Left renal cortex interstitium (tissue), 4 donors: ENCODE measurements around the gene COL25A1. TPM values are rescaled to one million over a fixed set of nuclear protein-coding genes. Genes with fewer than 3 reads are reported as not detected.

Experiments
- DNase-seq, 4 donors: peaks; one replicate each; pipeline ENCODE4 v3.0.0-alpha.2; 2013; ENCODE audit warnings: low read depth in 4 of 4, low spot score in 2 of 4, missing footprints in 1 of 4
- polyA plus RNA-seq, 4 donors: library from polyadenylated mRNA; unstranded; fragments of 120-200 nt; gene quantifications; one replicate each; pipeline ENCODE4 v1.2.1, GENCODE V29; 2013; ENCODE audit not compliant: insufficient read length in 4 of 4

The COL25A1 gene
- polyA plus RNA-seq, 4 donors, result 14.9 to 23.1 (median 18.8) TPM

GRCh38 chr4:109294468-109295020 is 7.9 kb downstream of the COL25A1 start:
- DNase-seq, result no peak

- no peak for DNase-seq
Observed at GRCh38 chr4:109294006-109294405, 8.5 kb downstream of the COL25A1 start.

- no peak for DNase-seq
Observed at GRCh38 chr4:109291707-109292238, 10.7 kb downstream of the COL25A1 start.

GRCh38 chr4:109290918-109291317 is 11.5 kb downstream of the COL25A1 start:
- no peak for DNase-seq

GRCh38 chr4:109278594-109279031 is 23.8 kb downstream of the COL25A1 start:
- DNase-seq, result no peak

GRCh38 chr4:109276482-109277095 is 25.9 kb downstream of the COL25A1 start:
- DNase-seq, result no peak

GRCh38 chr4:109275066-109275745 is 27.3 kb downstream of the COL25A1 start:
- no peak for DNase-seq

- DNase-seq, result no peak
Observed at GRCh38 chr4:109266891-109267290, 35.6 kb downstream of the COL25A1 start.

- no peak for DNase-seq
Observed at GRCh38 chr4:109266236-109266635, 36.2 kb downstream of the COL25A1 start.

- no peak for DNase-seq
Observed at GRCh38 chr4:109263721-109264120, 38.7 kb downstream of the COL25A1 start.

GRCh38 chr4:109256818-109257217 is 45.6 kb downstream of the COL25A1 start:
- no peak for DNase-seq

- DNase-seq, result no peak
Observed at GRCh38 chr4:109254845-109255244, 47.6 kb downstream of the COL25A1 start.

GRCh38 chr4:109251396-109251795 is 51.1 kb downstream of the COL25A1 start:
- DNase-seq, result no peak

GRCh38 chr4:109248322-109248900 is 54.0 kb downstream of the COL25A1 start:
- DNase-seq, result no peak

- DNase-seq, result no peak
Observed at GRCh38 chr4:109243871-109244270, 58.6 kb downstream of the COL25A1 start.

GRCh38 chr4:109238746-109239145 is 63.7 kb downstream of the COL25A1 start:
- no peak for DNase-seq

GRCh38 chr4:109235683-109236082 is 66.8 kb downstream of the COL25A1 start:
- no peak for DNase-seq

GRCh38 chr4:109234596-109234995 is 67.9 kb downstream of the COL25A1 start:
- no peak for DNase-seq

GRCh38 chr4:109233570-109233969 is 68.9 kb downstream of the COL25A1 start:
- DNase-seq, result no peak

GRCh38 chr4:109232681-109233080 is 69.8 kb downstream of the COL25A1 start:
- no peak for DNase-seq

- DNase-seq, result no peak
Observed at GRCh38 chr4:109231331-109231730, 71.1 kb downstream of the COL25A1 start.
